ENCODE data around the gene TBX6.
A peak's percentile ranks its signal among the peaks of the same experiment; 100 is the strongest.

The TBX6 gene

GRCh38 chr16:30113031-30113710, 21.4 kb upstream of the TBX6 start, which contains the start of gene GDPD3:
Gene GDPD3, minus strand, starts transcription at chr16:30113537. Its CDS starts 59 bp downstream, at chr16:30113478.
- no peak for DNase-seq
- Histone ChIP-seq H3K4ac (ENCODE audit: low read depth in 1 of 2, low read length in 2 of 2) (no peak within 1 kb of the TSS), H3K27me3 (ENCODE audit: control insufficient read depth in 1 of 2, insufficient read depth in 1 of 2, low read length in 2 of 2) (no peaks in the 10 kb centered on the region), H2AK5ac (ENCODE audit: low read length, severe bottlenecking) (no peak within 1 kb of the TSS), H3K36me3 (ENCODE audit: control insufficient read depth in 1 of 2, insufficient read depth in 2 of 2, low read depth in 1 of 2, low read length in 2 of 2) (peaks cover 62 to 72% of the 10 kb centered on the region in 2 experiments), H3K9ac (ENCODE audit: low read length) (peak within 1 kb of the TSS; percentile 53), H3K27ac (ENCODE audit: low read length, poor library complexity, severe bottlenecking) (no peak within 1 kb of the TSS), H3K18ac (ENCODE audit: low read depth in 1 of 2, low read length in 2 of 2) (no peak within 1 kb of the TSS), H2BK15ac (ENCODE audit: low read depth, poor library complexity, severe bottlenecking) (peak within 1 kb of the TSS; percentile 6), H2AFZ (ENCODE audit: low read depth, low read length) (no peak within 1 kb of the TSS), H2BK12ac (ENCODE audit: low read length in 2 of 2) (no peak within 1 kb of the TSS), H4K8ac (ENCODE audit: low read length) (peak within 1 kb of the TSS; percentile 0), H3K4me2 (ENCODE audit: low read length, poor library complexity, severe bottlenecking) (no peak within 1 kb of the TSS), H2BK120ac (ENCODE audit: low read depth, low read length) (no peak within 1 kb of the TSS), H3K9me3 (ENCODE audit: control insufficient read depth, low read length) (no peaks in the 10 kb centered on the region), H3K23ac (ENCODE audit: low read length in 2 of 2) (peak within 1 kb of the TSS in 1 of 2 experiments; percentile 29), H3K79me1 (replicated peaks; ENCODE audit: low read length, poor library complexity, severe bottlenecking) (no peaks in the 10 kb centered on the region), H3K14ac (ENCODE audit: low read length in 2 of 2) (peak within 1 kb of the TSS in 1 of 2 experiments; percentile 72), H3K4me3 (ENCODE audit: insufficient read depth in 1 of 2, low read depth in 1 of 2, low read length in 2 of 2) (no peak within 1 kb of the TSS), H2BK5ac (ENCODE audit: low read depth, low read length, poor library complexity, severe bottlenecking) (no peak within 1 kb of the TSS), H3K4me1 (ENCODE audit: control insufficient read depth, insufficient read depth, low read depth, low read length) (peaks cover 11% of the 10 kb centered on the region), H4K91ac (ENCODE audit: low read length) (no peak within 1 kb of the TSS)
- WGBS: 89% methylated on average over 16 of the region's 20 CpGs

- Histone ChIP-seq H3K9ac (ENCODE audit: low read length) (no peak overlapping the region), H3K27ac (ENCODE audit: low read length, poor library complexity, severe bottlenecking) (no peak overlapping the region), H3K18ac (ENCODE audit: low read depth in 1 of 2, low read length in 2 of 2) (no peak overlapping the region), H2AFZ (ENCODE audit: low read depth, low read length) (no peak overlapping the region), H3K4me3 (ENCODE audit: insufficient read depth in 1 of 2, low read depth in 1 of 2, low read length in 2 of 2) (no peak overlapping the region), H2BK5ac (ENCODE audit: low read depth, low read length, poor library complexity, severe bottlenecking) (no peak overlapping the region), H2BK120ac (ENCODE audit: low read depth, low read length) (no peak overlapping the region), H2AK5ac (ENCODE audit: low read length, severe bottlenecking) (no peak overlapping the region), H3K36me3 (ENCODE audit: control insufficient read depth in 1 of 2, insufficient read depth in 2 of 2, low read depth in 1 of 2, low read length in 2 of 2) (peaks cover 62 to 71% of the 10 kb centered on the region in 2 experiments), H3K14ac (ENCODE audit: low read length in 2 of 2) (no peak overlapping the region), H3K4me1 (ENCODE audit: control insufficient read depth, insufficient read depth, low read depth, low read length) (peaks cover 11% of the 10 kb centered on the region), H3K4me2 (ENCODE audit: low read length, poor library complexity, severe bottlenecking) (no peak overlapping the region), H4K91ac (ENCODE audit: low read length) (no peak overlapping the region), H3K79me1 (replicated peaks; ENCODE audit: low read length, poor library complexity, severe bottlenecking) (no peaks in the 10 kb centered on the region), H3K27me3 (ENCODE audit: control insufficient read depth in 1 of 2, insufficient read depth in 1 of 2, low read length in 2 of 2) (no peaks in the 10 kb centered on the region), H4K8ac (ENCODE audit: low read length) (no peak overlapping the region), H3K4ac (ENCODE audit: low read depth in 1 of 2, low read length in 2 of 2) (no peak overlapping the region), H3K9me3 (ENCODE audit: control insufficient read depth, low read length) (no peaks in the 10 kb centered on the region), H2BK12ac (ENCODE audit: low read length in 2 of 2) (no peak overlapping the region), H3K23ac (ENCODE audit: low read length in 2 of 2) (peak overlapping the region in 1 of 2 experiments; percentile 29), H2BK15ac (ENCODE audit: low read depth, poor library complexity, severe bottlenecking) (no peak overlapping the region)
- 79% methylated on average over 25 of the region's 29 CpGs for WGBS
- peak; percentile 41 for DNase-seq
These were observed 20.7 kb upstream of the TBX6 start for GRCh38 chr16:30112197-30113030.

DNA sequence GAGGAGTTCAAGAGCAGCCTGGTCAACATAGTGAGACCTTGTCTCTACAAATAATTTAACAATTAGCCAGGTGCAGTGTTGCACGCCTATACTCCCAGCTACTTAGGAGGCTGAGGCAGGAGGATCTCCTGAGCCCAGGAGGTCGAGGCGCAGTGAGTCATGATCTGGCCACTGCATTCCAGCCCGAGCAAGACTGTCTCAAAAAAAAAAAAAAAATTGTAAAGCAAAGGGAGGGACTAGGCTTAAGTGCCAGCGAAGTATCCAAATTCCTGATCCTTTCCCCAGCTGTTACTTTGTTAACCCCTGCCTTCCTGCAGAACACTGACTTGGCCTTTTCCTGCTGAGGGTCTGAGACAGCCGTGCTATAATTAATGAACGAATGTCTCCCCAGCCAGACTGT, 18.9 kb upstream of the TBX6 start:
- Histone ChIP-seq H3K4me1 (ENCODE audit: control insufficient read depth, insufficient read depth, low read depth, low read length) (peaks cover 11% of the 10 kb centered on the region), H3K14ac (ENCODE audit: low read length in 2 of 2) (no peak overlapping the region), H3K4me2 (ENCODE audit: low read length, poor library complexity, severe bottlenecking) (no peak overlapping the region), H3K4ac (ENCODE audit: low read depth in 1 of 2, low read length in 2 of 2) (no peak overlapping the region), H3K9me3 (ENCODE audit: control insufficient read depth, low read length) (no peaks in the 10 kb centered on the region), H3K18ac (ENCODE audit: low read depth in 1 of 2, low read length in 2 of 2) (no peak overlapping the region), H4K8ac (ENCODE audit: low read length) (no peak overlapping the region), H3K23ac (ENCODE audit: low read length in 2 of 2) (no peak overlapping the region), H3K4me3 (ENCODE audit: insufficient read depth in 1 of 2, low read depth in 1 of 2, low read length in 2 of 2) (no peak overlapping the region), H3K36me3 (ENCODE audit: control insufficient read depth in 1 of 2, insufficient read depth in 2 of 2, low read depth in 1 of 2, low read length in 2 of 2) (peaks cover 59 to 71% of the 10 kb centered on the region in 2 experiments), H2BK12ac (ENCODE audit: low read length in 2 of 2) (no peak overlapping the region), H3K27ac (ENCODE audit: low read length, poor library complexity, severe bottlenecking) (no peak overlapping the region), H2AFZ (ENCODE audit: low read depth, low read length) (no peak overlapping the region), H3K79me1 (replicated peaks; ENCODE audit: low read length, poor library complexity, severe bottlenecking) (no peaks in the 10 kb centered on the region), H2BK120ac (ENCODE audit: low read depth, low read length) (no peak overlapping the region), H4K91ac (ENCODE audit: low read length) (no peak overlapping the region), H2BK5ac (ENCODE audit: low read depth, low read length, poor library complexity, severe bottlenecking) (no peak overlapping the region), H2AK5ac (ENCODE audit: low read length, severe bottlenecking) (no peak overlapping the region), H2BK15ac (ENCODE audit: low read depth, poor library complexity, severe bottlenecking) (no peak overlapping the region), H3K9ac (ENCODE audit: low read length) (no peak overlapping the region), H3K27me3 (ENCODE audit: control insufficient read depth in 1 of 2, insufficient read depth in 1 of 2, low read length in 2 of 2) (no peaks in the 10 kb centered on the region)
- no peak for DNase-seq
- 71% methylated on average over 4 of the region's 7 CpGs for WGBS
